Astrocyte (in vitro differentiated cells and primary cell): ENCODE results near the gene ZNF629.

Experiments
- CTCF ChIP-seq: IDR thresholded peaks from 2 replicates; pipeline ENCODE4 v1.5.1; 2011; ENCODE audit warnings: low read depth, mild to moderate bottlenecking, inconsistent platforms, low read length, moderate library complexity; ENCODE audit not compliant: insufficient read depth
- EZH2 ChIP-seq: IDR thresholded peaks from 2 replicates; pipeline ENCODE4 v1.6.1; 2012; ENCODE audit warnings: mild to moderate bottlenecking, low read length, inconsistent platforms; ENCODE audit not compliant: insufficient read depth

- TF ChIP-seq CTCF = no peak
- no peak for TF ChIP-seq EZH2
Observed at GRCh38 chr16:30762991-30763725, 23.8 kb downstream of the ZNF629 start.
